ENCODE results near the gene SLC35B4.

DNA sequence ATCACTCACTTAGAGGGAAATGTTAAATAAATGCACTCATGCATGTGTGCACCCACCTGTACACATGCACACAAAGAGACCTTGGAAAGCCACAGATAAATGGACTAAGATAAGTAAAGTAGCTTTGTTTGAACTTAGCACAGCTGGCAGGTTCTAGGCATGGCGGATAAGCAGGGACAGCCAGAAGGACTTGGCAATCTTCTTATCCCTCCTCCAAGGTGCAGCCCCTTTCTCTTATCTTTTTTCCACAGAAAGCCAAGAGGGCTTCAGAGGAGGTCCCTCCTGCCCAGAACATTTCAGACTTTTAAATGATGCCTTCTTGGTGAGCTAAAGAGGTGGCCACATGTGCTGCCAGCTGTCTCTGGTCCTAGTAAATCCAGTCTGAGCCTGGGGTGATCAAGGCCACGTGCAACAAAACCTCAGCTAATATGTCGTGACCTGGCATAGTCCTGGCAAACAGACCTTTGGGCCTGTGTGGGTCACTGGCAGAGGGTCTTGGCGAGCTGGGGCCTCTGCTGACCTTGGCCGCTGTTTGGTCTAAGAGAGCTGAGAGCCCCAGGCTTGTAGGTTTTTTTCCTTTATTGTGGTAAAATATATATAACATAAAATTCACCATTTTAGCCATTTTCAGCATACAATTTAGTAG, 43.2 kb upstream of the SLC35B4 start:
- TF ChIP-seq, protein P1, sequence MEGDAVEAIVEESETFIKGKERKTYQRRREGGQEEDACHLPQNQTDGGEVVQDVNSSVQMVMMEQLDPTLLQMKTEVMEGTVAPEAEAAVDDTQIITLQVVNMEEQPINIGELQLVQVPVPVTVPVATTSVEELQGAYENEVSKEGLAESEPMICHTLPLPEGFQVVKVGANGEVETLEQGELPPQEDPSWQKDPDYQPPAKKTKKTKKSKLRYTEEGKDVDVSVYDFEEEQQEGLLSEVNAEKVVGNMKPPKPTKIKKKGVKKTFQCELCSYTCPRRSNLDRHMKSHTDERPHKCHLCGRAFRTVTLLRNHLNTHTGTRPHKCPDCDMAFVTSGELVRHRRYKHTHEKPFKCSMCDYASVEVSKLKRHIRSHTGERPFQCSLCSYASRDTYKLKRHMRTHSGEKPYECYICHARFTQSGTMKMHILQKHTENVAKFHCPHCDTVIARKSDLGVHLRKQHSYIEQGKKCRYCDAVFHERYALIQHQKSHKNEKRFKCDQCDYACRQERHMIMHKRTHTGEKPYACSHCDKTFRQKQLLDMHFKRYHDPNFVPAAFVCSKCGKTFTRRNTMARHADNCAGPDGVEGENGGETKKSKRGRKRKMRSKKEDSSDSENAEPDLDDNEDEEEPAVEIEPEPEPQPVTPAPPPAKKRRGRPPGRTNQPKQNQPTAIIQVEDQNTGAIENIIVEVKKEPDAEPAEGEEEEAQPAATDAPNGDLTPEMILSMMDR (IDR thresholded peaks at IDR 0.05; ENCODE audit: borderline replicate concordance, extremely low read depth, low read length, poor library complexity, severe bottlenecking): no peak
- TF ChIP-seq EZH2 (IDR thresholded peaks at IDR 0.05; ENCODE audit: borderline replicate concordance, low read depth, low read length, severe bottlenecking): no peak
